ENCODE measurements around the gene LYG2. TPM values are rescaled to one million over a fixed set of nuclear protein-coding genes. Genes with fewer than 3 reads are reported as not detected.
"Not testable (repeated sequence)": the region's sequence is repeated elsewhere in the genome, so short reads cannot be mapped to it uniquely, and the experiment has no call there.

LYG2 gene
- total RNA-seq, 2 donors from 2014 or later: not detected

DNA sequence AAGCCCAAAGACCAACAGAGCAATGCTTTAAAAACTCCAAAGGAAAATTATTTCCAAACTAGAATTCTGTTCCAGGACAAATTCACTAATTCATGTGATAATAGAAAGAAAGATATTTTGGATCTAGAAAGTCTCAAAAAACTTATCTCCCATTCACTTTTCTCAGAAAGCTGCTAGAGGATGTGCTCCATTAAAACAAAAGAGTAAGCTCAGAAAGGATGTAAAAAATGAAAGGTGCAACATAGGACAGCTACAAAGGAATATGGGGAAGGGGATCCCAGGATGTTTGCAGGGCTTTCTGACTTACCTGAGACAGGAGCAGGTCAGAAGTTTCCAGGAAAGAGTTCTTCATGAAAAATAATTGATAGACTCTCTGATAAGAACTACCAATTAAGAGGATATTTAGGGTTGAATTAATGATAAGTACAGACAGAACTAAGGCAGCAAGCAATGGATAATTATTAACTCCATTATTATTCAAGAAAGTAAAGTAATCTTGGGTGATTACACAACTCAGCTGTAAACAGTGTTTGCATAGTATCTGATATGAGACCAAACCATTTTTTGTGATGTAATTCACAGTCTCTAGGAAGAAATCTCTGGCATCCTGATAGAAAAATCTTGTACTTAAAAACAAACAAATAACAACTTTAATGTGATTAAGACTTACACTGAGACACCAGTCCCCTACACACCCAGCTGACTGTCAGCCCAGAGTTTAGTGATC lies 24.7 kb upstream of the LYG2 start:
- Histone ChIP-seq H3K27me3 (replicated peaks; ENCODE audit: insufficient read depth) (no peaks in the 10 kb centered on the region), H3K4me1 (ENCODE audit: control insufficient read depth in 1 of 2, low read depth in 2 of 2) (no peaks in the 10 kb centered on the region), H3K9me3 (no peaks in the 10 kb centered on the region), H3K36me3 (no peaks in the 10 kb centered on the region), H3K4me3 (no peak overlapping the region), H3K27ac (no peak overlapping the region)
- DNase-seq (ENCODE audit: low spot score) (no peak), ATAC-seq (ENCODE audit: insufficient number of reproducible peaks, low FRiP score, low read depth) (no peak)
- TF ChIP-seq, protein P1, sequence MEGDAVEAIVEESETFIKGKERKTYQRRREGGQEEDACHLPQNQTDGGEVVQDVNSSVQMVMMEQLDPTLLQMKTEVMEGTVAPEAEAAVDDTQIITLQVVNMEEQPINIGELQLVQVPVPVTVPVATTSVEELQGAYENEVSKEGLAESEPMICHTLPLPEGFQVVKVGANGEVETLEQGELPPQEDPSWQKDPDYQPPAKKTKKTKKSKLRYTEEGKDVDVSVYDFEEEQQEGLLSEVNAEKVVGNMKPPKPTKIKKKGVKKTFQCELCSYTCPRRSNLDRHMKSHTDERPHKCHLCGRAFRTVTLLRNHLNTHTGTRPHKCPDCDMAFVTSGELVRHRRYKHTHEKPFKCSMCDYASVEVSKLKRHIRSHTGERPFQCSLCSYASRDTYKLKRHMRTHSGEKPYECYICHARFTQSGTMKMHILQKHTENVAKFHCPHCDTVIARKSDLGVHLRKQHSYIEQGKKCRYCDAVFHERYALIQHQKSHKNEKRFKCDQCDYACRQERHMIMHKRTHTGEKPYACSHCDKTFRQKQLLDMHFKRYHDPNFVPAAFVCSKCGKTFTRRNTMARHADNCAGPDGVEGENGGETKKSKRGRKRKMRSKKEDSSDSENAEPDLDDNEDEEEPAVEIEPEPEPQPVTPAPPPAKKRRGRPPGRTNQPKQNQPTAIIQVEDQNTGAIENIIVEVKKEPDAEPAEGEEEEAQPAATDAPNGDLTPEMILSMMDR (IDR thresholded peaks at IDR 0.05): no peak

DNA sequence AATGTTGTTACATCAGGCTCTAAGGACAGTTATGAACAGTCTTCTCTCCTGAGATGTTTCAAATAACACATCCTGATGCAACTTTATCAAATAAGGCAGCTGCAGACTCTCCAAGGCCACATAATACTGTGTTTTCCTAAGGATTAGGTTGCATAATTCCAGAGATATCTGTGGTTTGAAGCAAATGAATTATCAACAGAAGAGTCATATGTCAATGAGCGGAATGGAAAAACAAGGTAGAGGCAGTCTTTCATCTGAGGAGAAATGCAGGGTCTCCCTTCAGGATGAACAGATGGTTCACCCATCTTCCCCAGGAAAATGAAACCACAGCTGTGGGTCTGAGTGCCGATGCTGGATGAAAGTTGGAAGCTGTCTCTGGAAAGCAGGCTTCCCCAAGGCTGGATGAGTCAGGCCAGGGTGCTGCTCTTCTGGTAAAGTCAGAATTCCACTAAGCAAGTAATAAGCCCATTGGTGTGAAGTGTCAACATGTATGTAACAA lies 23.4 kb upstream of the LYG2 start:
- Histone ChIP-seq H3K27me3 (replicated peaks; ENCODE audit: insufficient read depth) (no peaks in the 10 kb centered on the region), H3K4me3 (no peak overlapping the region), H3K27ac (no peak overlapping the region), H3K4me1 (ENCODE audit: control insufficient read depth in 1 of 2, low read depth in 2 of 2) (no peaks in the 10 kb centered on the region), H3K36me3 (no peaks in the 10 kb centered on the region), H3K9me3 (no peaks in the 10 kb centered on the region)
- TF ChIP-seq, protein P1 (IDR thresholded peaks at IDR 0.05): no peak
- ATAC-seq (ENCODE audit: insufficient number of reproducible peaks, low FRiP score, low read depth) (no peak), DNase-seq (ENCODE audit: low spot score) (no peak)

DNA sequence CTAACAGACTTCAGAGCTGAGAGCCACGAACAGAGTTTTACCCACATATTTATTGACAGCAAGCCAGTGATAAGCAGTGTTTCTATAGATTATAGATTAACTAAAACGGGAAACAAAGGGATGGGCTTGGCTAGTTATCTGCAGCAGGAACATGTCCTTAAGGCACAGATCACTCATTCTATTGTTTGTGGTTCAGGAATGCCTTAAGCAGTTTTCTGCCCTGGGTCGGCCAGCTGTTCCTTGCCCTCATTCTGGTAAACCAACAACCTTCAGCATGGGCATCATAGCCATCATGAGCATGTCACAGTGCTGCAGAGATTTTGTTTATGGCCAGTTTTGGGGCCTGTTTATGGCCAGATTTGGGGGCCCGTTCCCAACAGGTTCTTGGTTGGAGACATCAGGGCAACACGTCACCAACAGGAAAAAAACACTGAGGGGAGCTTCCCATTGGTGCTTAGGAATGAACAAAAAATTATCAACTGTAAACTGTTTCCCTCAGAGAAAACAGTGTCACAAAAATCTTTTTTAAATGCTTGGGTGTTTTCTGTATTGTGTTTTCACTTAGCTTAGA lies 22.8 kb upstream of the LYG2 start:
- not testable (repeated sequence) for ATAC-seq (ENCODE audit: insufficient number of reproducible peaks, low FRiP score, low read depth); H3K4me3 ChIP-seq; H3K4me1 ChIP-seq (ENCODE audit: control insufficient read depth in 1 of 2, low read depth in 2 of 2); H3K9me3 ChIP-seq; H3K27ac ChIP-seq; H3K27me3 ChIP-seq (replicated peaks; ENCODE audit: insufficient read depth); H3K36me3 ChIP-seq; DNase-seq (ENCODE audit: low spot score)

DNA sequence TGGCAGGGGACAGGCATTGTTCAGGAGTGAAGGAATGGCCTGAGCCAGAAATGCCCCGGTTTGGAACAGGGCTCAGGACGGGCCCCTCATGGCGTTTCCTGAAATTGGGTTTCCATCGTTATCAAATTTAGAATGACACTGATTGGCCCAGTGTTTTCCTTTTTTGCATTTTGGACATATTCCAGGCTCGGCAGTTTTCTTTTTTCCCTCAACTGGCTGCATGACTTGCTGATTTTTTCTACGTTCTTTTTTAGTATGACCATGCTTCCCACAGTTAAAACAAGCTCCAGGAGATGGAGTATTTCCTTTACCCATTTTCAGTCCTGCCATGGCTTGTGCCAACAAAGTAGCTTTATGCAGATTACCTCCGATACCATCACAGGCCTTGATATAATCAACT lies 20.4 kb upstream of the LYG2 start:
- no peak overlapping the region for H3K27ac ChIP-seq
- H3K9me3 ChIP-seq: peaks cover 3% of the 10 kb centered on the region
- TF ChIP-seq, protein P1 (IDR thresholded peaks at IDR 0.05): no peak
- no peaks in the 10 kb centered on the region for H3K4me1 ChIP-seq (ENCODE audit: control insufficient read depth in 1 of 2, low read depth in 2 of 2)
- no peak overlapping the region for H3K4me3 ChIP-seq
- no peaks in the 10 kb centered on the region for H3K36me3 ChIP-seq
- no peak for ATAC-seq (ENCODE audit: insufficient number of reproducible peaks, low FRiP score, low read depth)
- DNase-seq (ENCODE audit: low spot score): no peak
- H3K27me3 ChIP-seq (replicated peaks; ENCODE audit: insufficient read depth): no peaks in the 10 kb centered on the region

DNA sequence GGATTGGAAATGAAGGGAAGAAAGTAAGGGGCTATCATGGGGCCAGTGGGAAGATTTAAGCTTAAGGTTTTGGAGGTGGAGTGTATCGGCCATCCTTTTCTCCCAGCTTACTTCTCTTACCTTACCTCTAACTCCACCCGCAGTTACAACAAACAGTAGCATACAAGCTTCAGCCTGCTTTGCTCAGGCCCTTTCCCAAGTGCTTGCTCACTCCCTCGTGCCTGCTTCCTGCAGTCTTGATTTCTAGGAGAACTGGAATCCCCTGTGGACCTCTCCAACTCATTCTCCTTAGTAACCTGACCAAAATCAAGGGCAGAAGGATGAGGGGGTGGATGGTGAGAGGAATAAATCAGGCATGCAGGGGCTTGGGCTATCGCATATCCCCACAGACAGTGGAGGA lies 5.8 kb upstream of the LYG2 start:
- no peak for ATAC-seq (ENCODE audit: insufficient number of reproducible peaks, low FRiP score, low read depth)
- H3K4me1 ChIP-seq (ENCODE audit: control insufficient read depth in 1 of 2, low read depth in 2 of 2): no peaks in the 10 kb centered on the region
- DNase-seq (ENCODE audit: low spot score): no peak
- no peaks in the 10 kb centered on the region for H3K27me3 ChIP-seq (replicated peaks; ENCODE audit: insufficient read depth)
- H3K36me3 ChIP-seq: no peaks in the 10 kb centered on the region
- TF ChIP-seq, protein P1 (IDR thresholded peaks at IDR 0.05): no peak
- no peaks in the 10 kb centered on the region for H3K9me3 ChIP-seq
- H3K27ac ChIP-seq: no peak overlapping the region
- no peak overlapping the region for H3K4me3 ChIP-seq
